ENCODE data around the gene LRRC55.

- no peak for TF ChIP-seq POLR2A (IDR thresholded peaks at IDR 0.05)
- TF ChIP-seq, protein P1, sequence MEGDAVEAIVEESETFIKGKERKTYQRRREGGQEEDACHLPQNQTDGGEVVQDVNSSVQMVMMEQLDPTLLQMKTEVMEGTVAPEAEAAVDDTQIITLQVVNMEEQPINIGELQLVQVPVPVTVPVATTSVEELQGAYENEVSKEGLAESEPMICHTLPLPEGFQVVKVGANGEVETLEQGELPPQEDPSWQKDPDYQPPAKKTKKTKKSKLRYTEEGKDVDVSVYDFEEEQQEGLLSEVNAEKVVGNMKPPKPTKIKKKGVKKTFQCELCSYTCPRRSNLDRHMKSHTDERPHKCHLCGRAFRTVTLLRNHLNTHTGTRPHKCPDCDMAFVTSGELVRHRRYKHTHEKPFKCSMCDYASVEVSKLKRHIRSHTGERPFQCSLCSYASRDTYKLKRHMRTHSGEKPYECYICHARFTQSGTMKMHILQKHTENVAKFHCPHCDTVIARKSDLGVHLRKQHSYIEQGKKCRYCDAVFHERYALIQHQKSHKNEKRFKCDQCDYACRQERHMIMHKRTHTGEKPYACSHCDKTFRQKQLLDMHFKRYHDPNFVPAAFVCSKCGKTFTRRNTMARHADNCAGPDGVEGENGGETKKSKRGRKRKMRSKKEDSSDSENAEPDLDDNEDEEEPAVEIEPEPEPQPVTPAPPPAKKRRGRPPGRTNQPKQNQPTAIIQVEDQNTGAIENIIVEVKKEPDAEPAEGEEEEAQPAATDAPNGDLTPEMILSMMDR (IDR thresholded peaks at IDR 0.05), result no peak
These were observed 49.9 kb downstream of the LRRC55 start for GRCh38 chr11:57231539-57232253.

Data from thyroid gland (tissue), 4 donors.